Measurements from ENCODE around the gene ADPRH. TPM values are rescaled to one million over a fixed set of nuclear protein-coding genes. Genes with fewer than 3 reads are reported as not detected.

Gene ADPRH
- total RNA-seq, 1 donor from 2014 or later: 1.1 TPM

GRCh38 chr3:119628816-119629445, 49.6 kb downstream of the ADPRH start:
- Mint-ChIP-seq H3K9me3 (ENCODE audit: unreplicated experiment) (peaks cover 2% of the 10 kb centered on the region), H3K27me3 (ENCODE audit: unreplicated experiment) (peaks cover 4% of the 10 kb centered on the region), H3K36me3 (ENCODE audit: unreplicated experiment) (no peaks in the 10 kb centered on the region), H3K27ac (ENCODE audit: unreplicated experiment) (no peak overlapping the region), H3K4me3 (ENCODE audit: unreplicated experiment) (no peak overlapping the region), H3K4me1 (ENCODE audit: low read depth, unreplicated experiment) (peaks cover 4% of the 10 kb centered on the region)
- no peak for DNase-seq
- no peak for TF ChIP-seq CTCF (IDR thresholded peaks at IDR 0.05; ENCODE audit: partially characterized antibody, unreplicated experiment)

GRCh38 chr3:119630128-119630879, 51.0 kb downstream of the ADPRH start:
- Mint-ChIP-seq H3K36me3 (ENCODE audit: unreplicated experiment) (no peaks in the 10 kb centered on the region), H3K4me1 (ENCODE audit: low read depth, unreplicated experiment) (peaks cover 4% of the 10 kb centered on the region), H3K27me3 (ENCODE audit: unreplicated experiment) (peaks cover 4% of the 10 kb centered on the region), H3K9me3 (ENCODE audit: unreplicated experiment) (peaks cover 2% of the 10 kb centered on the region), H3K4me3 (ENCODE audit: unreplicated experiment) (no peak overlapping the region), H3K27ac (ENCODE audit: unreplicated experiment) (no peak overlapping the region)
- TF ChIP-seq CTCF (IDR thresholded peaks at IDR 0.05; ENCODE audit: partially characterized antibody, unreplicated experiment): no peak
- DNase-seq: no peak

- Mint-ChIP-seq H3K9me3 (ENCODE audit: unreplicated experiment) (peaks cover 2% of the 10 kb centered on the region), H3K36me3 (ENCODE audit: unreplicated experiment) (no peaks in the 10 kb centered on the region), H3K27me3 (ENCODE audit: unreplicated experiment) (peaks cover 4% of the 10 kb centered on the region), H3K27ac (ENCODE audit: unreplicated experiment) (peak overlapping the region; percentile 31), H3K4me1 (ENCODE audit: low read depth, unreplicated experiment) (peaks cover 4% of the 10 kb centered on the region), H3K4me3 (ENCODE audit: unreplicated experiment) (no peak overlapping the region)
- DNase-seq: no peak
- TF ChIP-seq CTCF (IDR thresholded peaks at IDR 0.05; ENCODE audit: partially characterized antibody, unreplicated experiment): no peak
Measured at GRCh38 chr3:119630880-119631329, 51.6 kb downstream of the ADPRH start.

GRCh38 chr3:119631516-119631915, 52.2 kb downstream of the ADPRH start:
- no peak overlapping the region for H3K27ac Mint-ChIP-seq (ENCODE audit: unreplicated experiment)

More at GRCh38 chr3:119631516-119631915, 52.2 kb downstream of the ADPRH start:
- H3K36me3 Mint-ChIP-seq (ENCODE audit: unreplicated experiment): no peaks in the 10 kb centered on the region
- no peak for TF ChIP-seq CTCF (IDR thresholded peaks at IDR 0.05; ENCODE audit: partially characterized antibody, unreplicated experiment)
- H3K4me3 Mint-ChIP-seq (ENCODE audit: unreplicated experiment): no peak overlapping the region
- peaks cover 2% of the 10 kb centered on the region for H3K9me3 Mint-ChIP-seq (ENCODE audit: unreplicated experiment)
- DNase-seq: no peak
- peaks cover 4% of the 10 kb centered on the region for H3K4me1 Mint-ChIP-seq (ENCODE audit: low read depth, unreplicated experiment)
- no peaks in the 10 kb centered on the region for H3K27me3 Mint-ChIP-seq (ENCODE audit: unreplicated experiment)

All from glutamatergic neuron (in vitro differentiated cells).